H9 (cell line): ENCODE measurements around the gene TMEM181. TPM values are rescaled to one million over a fixed set of nuclear protein-coding genes. Genes with fewer than 3 reads are reported as not detected.

ENCODE experiments used
- DNase-seq: peaks from one replicate; pipeline ENCODE4 v3.0.0-alpha.2; 2017
- H2AFZ ChIP-seq: one replicate; pipeline ENCODE4 v1.6.1; 2013; ENCODE audit warnings: mild to moderate bottlenecking, low read length, control low read depth, moderate library complexity
- H2AK5ac ChIP-seq: 2 replicates; pipeline ENCODE4 v1.6.1; 2013; ENCODE audit warnings: low read length, control low read depth, mixed read lengths; ENCODE audit not compliant: insufficient read length
- H2BK120ac ChIP-seq: one replicate; pipeline ENCODE4 v1.6.1; 2013; ENCODE audit warnings: low read depth, mild to moderate bottlenecking, low read length, control low read depth, inconsistent platforms; ENCODE audit not compliant: poor library complexity, severe bottlenecking
- H2BK12ac ChIP-seq: 2 replicates; pipeline ENCODE4 v1.6.1; 2013; ENCODE audit warnings: low read length, control low read depth, mixed read lengths, low read depth; ENCODE audit not compliant: insufficient read length
- H2BK15ac ChIP-seq: 2 replicates; pipeline ENCODE4 v1.6.1; 2013; ENCODE audit warnings: low read depth, low read length, control low read depth
- H2BK20ac ChIP-seq: one replicate; pipeline ENCODE4 v1.6.1; 2013; ENCODE audit warnings: low read depth, mild to moderate bottlenecking, low read length, control low read depth, inconsistent platforms; ENCODE audit not compliant: poor library complexity, severe bottlenecking
- H2BK5ac ChIP-seq: 2 replicates; pipeline ENCODE4 v1.6.1; 2013; ENCODE audit warnings: low read length, control low read depth, mixed read lengths; ENCODE audit not compliant: insufficient read length
- H3K14ac ChIP-seq: 2 replicates; pipeline ENCODE4 v1.6.1; 2013; ENCODE audit warnings: low read length, control low read depth; ENCODE audit not compliant: insufficient read depth
- H3K18ac ChIP-seq: 2 replicates; pipeline ENCODE4 v1.6.1; 2013; ENCODE audit warnings: low read depth, mild to moderate bottlenecking, mixed read lengths, low read length, control low read depth; ENCODE audit not compliant: insufficient read length
- H3K23ac ChIP-seq: 2 replicates; pipeline ENCODE4 v1.6.1; 2013; ENCODE audit warnings: low read length, control low read depth, mixed read lengths, low read depth; ENCODE audit not compliant: insufficient read length
- H3K23me2 ChIP-seq: 2 replicates; pipeline ENCODE4 v1.6.1; 2013; ENCODE audit warnings: low read depth, mild to moderate bottlenecking, mixed read lengths, low read length, control low read depth; ENCODE audit not compliant: insufficient read length, poor library complexity, severe bottlenecking
- H3K27ac ChIP-seq: 2 replicates; pipeline ENCODE4 v1.5.1; 2013; ENCODE audit warnings: low read length, control low read depth, mixed read lengths, low read depth; ENCODE audit not compliant: insufficient read length
- H3K27me3 ChIP-seq: 2 replicates; pipeline ENCODE4 v1.6.1; 2013; ENCODE audit warnings: low read length, control low read depth, inconsistent platforms; ENCODE audit not compliant: insufficient read depth
- H3K4ac ChIP-seq: 2 replicates; pipeline ENCODE4 v1.6.1; 2013; ENCODE audit warnings: low read depth, mild to moderate bottlenecking, control low read depth, inconsistent platforms, low read length, moderate library complexity
- H3K4me1 ChIP-seq: 2 replicates; pipeline ENCODE4 v1.6.1; 2013; ENCODE audit warnings: low read length, control low read depth, inconsistent platforms; ENCODE audit not compliant: insufficient read depth
- H3K4me2 ChIP-seq: 2 replicates; pipeline ENCODE4 v1.6.1; 2013; ENCODE audit warnings: low read length, control low read depth, mixed read lengths; ENCODE audit not compliant: insufficient read length, insufficient read depth
- H3K56ac ChIP-seq: 2 replicates; pipeline ENCODE4 v1.6.1; 2013; ENCODE audit warnings: low read depth, mild to moderate bottlenecking, mixed read lengths, low read length, control low read depth; ENCODE audit not compliant: insufficient read length
- H3K79me1 ChIP-seq: 2 replicates; pipeline ENCODE4 v1.6.1; 2013; ENCODE audit warnings: low read depth, mild to moderate bottlenecking, moderate library complexity, low read length, control low read depth, inconsistent platforms; ENCODE audit not compliant: insufficient read depth, poor library complexity, severe bottlenecking
- H3K79me2 ChIP-seq: 2 replicates; pipeline ENCODE4 v1.6.1; 2013; ENCODE audit warnings: low read length, control low read depth, inconsistent platforms; ENCODE audit not compliant: insufficient read depth
- H3K9ac ChIP-seq: 2 replicates; pipeline ENCODE4 v1.6.1; 2013; ENCODE audit warnings: low read length, control low read depth, mixed read lengths; ENCODE audit not compliant: insufficient read length; ENCODE audit errors: extremely low read depth
- H3K9me3 ChIP-seq: one replicate; pipeline ENCODE4 v1.6.1; 2013; ENCODE audit warnings: low read depth, low read length, inconsistent platforms; ENCODE audit not compliant: control insufficient read depth
- H3T11ph ChIP-seq: one replicate; pipeline ENCODE4 v1.6.1; 2013; ENCODE audit warnings: mild to moderate bottlenecking, low read length, control low read depth, inconsistent platforms
- H4K20me1 ChIP-seq: one replicate; pipeline ENCODE4 v1.6.1; 2013; ENCODE audit not compliant: control insufficient read depth, insufficient read length, insufficient read depth
- H4K5ac ChIP-seq: 2 replicates; pipeline ENCODE4 v1.6.1; 2013; ENCODE audit warnings: low read depth, mild to moderate bottlenecking, mixed read lengths, low read length, control low read depth; ENCODE audit not compliant: insufficient read length
- H4K8ac ChIP-seq: replicated peaks from 2 replicates; pipeline ENCODE4 v1.6.1; 2013; ENCODE audit warnings: low read length, control low read depth, mixed read lengths, low read depth; ENCODE audit not compliant: insufficient read length
- H4K91ac ChIP-seq: 2 replicates; pipeline ENCODE4 v1.6.1; 2013; ENCODE audit warnings: low read depth, mild to moderate bottlenecking, moderate library complexity, mixed read lengths, low read length, control low read depth; ENCODE audit not compliant: insufficient read length
- H3K27ac Mint-ChIP-seq, 3 experiments: 2 replicates in 2 of 3; 3 replicates in 1 of 3; pipeline ENCODE4 v1.8.0; 2020 to 2021; ENCODE audit warnings: mixed read lengths in 3 of 3, mild to moderate bottlenecking in 1 of 3, moderate library complexity in 1 of 3
- H3K27me3 Mint-ChIP-seq: 2 replicates; pipeline ENCODE4 v1.8.0; 2021; ENCODE audit warnings: low read depth, mild to moderate bottlenecking, moderate library complexity, mixed read lengths
- H3K36me3 Mint-ChIP-seq, 3 experiments: 2 replicates in 2 of 3; 3 replicates in 1 of 3; pipeline ENCODE4 v1.8.0; 2020 to 2021; ENCODE audit warnings: low read depth in 3 of 3, mixed read lengths in 3 of 3; ENCODE audit not compliant: insufficient read depth in 1 of 3
- H3K4me1 Mint-ChIP-seq, 2 experiments: 2 replicates each; pipeline ENCODE4 v1.8.0; 2020; ENCODE audit warnings: mixed read lengths in 2 of 2
- H3K4me3 Mint-ChIP-seq, 2 experiments: 2 replicates in 1 of 2; 3 replicates in 1 of 2; pipeline ENCODE4 v1.8.0; 2020 to 2021; ENCODE audit warnings: mild to moderate bottlenecking in 2 of 2, mixed read lengths in 2 of 2, moderate library complexity in 1 of 2
- H3K9me3 Mint-ChIP-seq, 2 experiments: 2 replicates in 1 of 2; 3 replicates in 1 of 2; pipeline ENCODE4 v1.8.0; 2020; ENCODE audit warnings: mild to moderate bottlenecking in 2 of 2, mixed read lengths in 2 of 2, moderate library complexity in 1 of 2
- CTCF ChIP-seq: fragments of 200-600 bp; sonication (generic); conservative IDR thresholded peaks from 3 replicates; pipeline ENCODE4 v1.8.0; 2021; ENCODE audit warnings: antibody characterized with exemption, mild to moderate bottlenecking
- WGBS: extraction: QIAGEN DNeasy Blood & Tissue Kit; methylation state at CpG from one replicate; pipeline ENCODE4 v1.1.7; 2013; ENCODE audit warnings: missing lambda C conversion rate, low lambda C conversion rate, mixed read lengths; ENCODE audit not compliant: insufficient read length; ENCODE audit errors: extremely low coverage; 5-methylcytosine and 5-hydroxymethylcytosine counted together
- total RNA-seq: library from RNA; stranded (reverse); gene quantifications from 2 replicates; pipeline ENCODE4 v1.2.1, GENCODE V29; 2021

Gene TMEM181
- total RNA-seq, 1 experiment from 2014 or later = 24.4 TPM

- no peak overlapping the region for H3K18ac ChIP-seq
- H3K4me1 ChIP-seq = no peaks in the 10 kb centered on the region
- no peak overlapping the region for H3K23ac ChIP-seq
- H3K4me1 Mint-ChIP-seq = peaks cover 13 to 15% of the 10 kb centered on the region in 2 experiments
- H3K27me3 ChIP-seq = no peaks in the 10 kb centered on the region
- H3K9me3 ChIP-seq = no peaks in the 10 kb centered on the region
- no peak for DNase-seq
- H3K4me3 Mint-ChIP-seq = no peak overlapping the region
- no peak for TF ChIP-seq CTCF
- no peak overlapping the region for H4K91ac ChIP-seq
- no peak overlapping the region for H3K27ac ChIP-seq
- H3K27ac Mint-ChIP-seq = no peak overlapping the region; a peak in 1 of 7 replicates
- no peak overlapping the region for H3K56ac ChIP-seq
- no peak overlapping the region for H2BK15ac ChIP-seq
- no peaks in the 10 kb centered on the region for H3K79me2 ChIP-seq
- no peak overlapping the region for H3T11ph ChIP-seq
- H2BK20ac ChIP-seq = no peak overlapping the region
- no peaks in the 10 kb centered on the region for H3K23me2 ChIP-seq
- H3K9ac ChIP-seq = no peak overlapping the region
- no peak overlapping the region for H2BK120ac ChIP-seq
- no peak overlapping the region for H2AFZ ChIP-seq
- no peak overlapping the region for H2BK5ac ChIP-seq
- no peak overlapping the region for H4K5ac ChIP-seq
- H3K27me3 Mint-ChIP-seq = no peaks in the 10 kb centered on the region; the same call in 1 of the 2 replicates
- WGBS = no CpG with 5 or more reads among the region's 8 CpGs
- no peak overlapping the region for H3K4ac ChIP-seq
- H3K4me2 ChIP-seq = no peak overlapping the region
- H2BK12ac ChIP-seq = no peak overlapping the region
- no peak overlapping the region for H3K14ac ChIP-seq
- no peak overlapping the region for H4K8ac ChIP-seq
- no peaks in the 10 kb centered on the region for H3K9me3 Mint-ChIP-seq
- no peaks in the 10 kb centered on the region for H4K20me1 ChIP-seq
- H2AK5ac ChIP-seq = no peak overlapping the region
- no peaks in the 10 kb centered on the region; a peak in 1 of 7 replicates for H3K36me3 Mint-ChIP-seq
- H3K79me1 ChIP-seq = no peaks in the 10 kb centered on the region
These were observed 42.9 kb upstream of the TMEM181 start for GRCh38 chr6:158517038-158517437.
